GM21423 (cell line): ENCODE results near the gene DEXI.
"Not testable (repeated sequence)": the region's sequence is repeated elsewhere in the genome, so short reads cannot be mapped to it uniquely, and the experiment has no call there.

Experiments
- ATAC-seq: cut with Tn5 transposase; IDR thresholded peaks from one replicate; pipeline ENCODE4 v1.9.1; 2021; ENCODE audit warnings: mild to moderate bottlenecking, moderate library complexity; ENCODE audit not compliant: unreplicated experiment

DEXI gene

DNA sequence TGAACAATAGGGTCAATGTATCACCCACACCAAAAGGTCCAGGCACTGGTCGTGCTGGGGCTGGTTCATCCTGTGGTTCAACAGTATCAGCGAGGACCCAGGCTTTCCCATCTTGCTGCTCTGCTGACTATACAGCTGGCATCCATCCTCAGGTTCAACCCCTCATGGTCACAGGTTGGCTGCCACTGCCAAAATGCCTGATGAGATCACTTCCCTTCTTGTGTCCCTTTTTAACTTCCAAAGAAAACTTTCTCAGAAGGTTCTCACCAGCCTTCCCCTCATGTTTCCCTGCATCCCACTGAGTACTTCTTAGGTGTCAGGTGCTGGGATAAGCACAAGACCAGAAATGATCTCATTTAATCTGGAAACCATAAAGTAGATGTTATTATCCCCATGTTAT is 27.8 kb upstream of the DEXI start:
- no peak for ATAC-seq

DNA sequence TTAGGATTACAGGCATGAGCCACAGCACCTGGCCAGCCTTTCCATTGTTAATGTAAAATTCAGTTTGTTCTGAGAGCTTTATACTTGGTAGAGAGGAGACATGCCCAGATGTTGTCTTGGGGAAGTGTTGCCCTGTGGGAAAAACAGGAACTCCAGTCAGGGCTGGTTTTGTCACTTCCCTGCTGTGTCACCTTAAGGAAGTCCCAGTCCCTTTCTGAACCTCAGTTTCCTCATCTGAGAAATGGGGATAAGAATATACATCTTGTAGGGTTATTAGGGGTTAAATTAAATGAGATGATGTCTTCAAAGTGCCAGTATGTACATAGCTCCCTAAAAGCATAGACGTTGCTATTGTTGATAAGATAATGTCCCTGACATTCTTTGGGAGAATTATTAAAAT is 27.3 kb upstream of the DEXI start:
- no peak for ATAC-seq

DNA sequence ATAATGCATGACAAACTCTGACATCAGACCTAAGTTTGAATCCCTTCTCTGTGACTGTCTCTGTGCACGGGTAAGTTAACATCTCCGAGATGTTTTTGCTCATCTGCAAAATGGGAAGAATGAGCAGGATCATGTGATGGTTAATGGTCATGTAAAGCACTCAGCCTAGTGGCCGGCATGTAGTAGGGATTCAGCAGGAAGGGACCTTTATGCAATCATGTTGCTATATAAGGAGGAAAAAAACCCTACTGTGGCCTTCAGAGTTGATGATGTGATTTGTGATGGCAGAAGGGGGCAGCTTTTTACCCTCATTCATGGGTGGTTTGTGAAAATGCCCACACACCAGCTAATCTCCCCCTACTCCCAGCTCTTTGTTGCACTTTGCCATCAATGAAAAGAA is 26.2 kb upstream of the DEXI start:
- no peak for ATAC-seq

DNA sequence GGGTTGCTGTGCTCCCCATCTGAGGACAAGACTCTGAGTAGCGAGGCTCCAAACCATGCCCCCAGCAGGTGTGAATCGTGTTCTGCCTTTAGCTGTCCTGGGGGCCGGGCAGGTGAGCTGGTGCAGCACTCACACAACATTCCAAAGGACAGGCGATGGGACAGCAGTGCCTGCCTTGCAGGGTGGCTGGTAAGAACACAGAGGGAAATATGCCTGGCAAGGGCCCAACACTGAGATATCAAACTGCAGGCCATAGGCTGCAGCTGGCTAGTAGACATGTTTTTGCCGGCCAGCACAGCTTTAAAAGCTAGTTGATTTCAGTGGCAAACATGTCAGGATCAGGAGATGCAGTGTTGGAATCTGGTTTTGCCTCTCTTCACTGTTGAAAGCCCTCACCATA is 25.7 kb upstream of the DEXI start:
- no peak for ATAC-seq

DNA sequence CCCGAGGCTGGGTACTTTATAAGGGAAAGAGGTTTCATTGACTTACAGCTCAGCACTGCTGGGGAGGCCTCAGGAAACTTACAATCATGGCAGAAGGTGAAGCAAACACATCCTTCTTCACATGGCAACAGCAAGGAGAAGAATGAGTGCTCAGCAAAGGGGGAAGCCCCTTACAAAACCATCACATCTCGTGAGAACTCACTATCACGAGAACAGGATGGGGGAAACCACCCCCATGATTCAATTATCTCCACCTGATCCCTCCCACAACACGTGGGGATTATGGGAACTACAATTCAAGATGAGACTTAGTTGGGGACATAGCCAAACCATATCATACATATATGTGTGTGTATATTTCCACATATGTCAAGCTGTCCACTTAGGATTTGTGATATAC is 24.3 kb upstream of the DEXI start:
- not testable (repeated sequence) for ATAC-seq

DNA sequence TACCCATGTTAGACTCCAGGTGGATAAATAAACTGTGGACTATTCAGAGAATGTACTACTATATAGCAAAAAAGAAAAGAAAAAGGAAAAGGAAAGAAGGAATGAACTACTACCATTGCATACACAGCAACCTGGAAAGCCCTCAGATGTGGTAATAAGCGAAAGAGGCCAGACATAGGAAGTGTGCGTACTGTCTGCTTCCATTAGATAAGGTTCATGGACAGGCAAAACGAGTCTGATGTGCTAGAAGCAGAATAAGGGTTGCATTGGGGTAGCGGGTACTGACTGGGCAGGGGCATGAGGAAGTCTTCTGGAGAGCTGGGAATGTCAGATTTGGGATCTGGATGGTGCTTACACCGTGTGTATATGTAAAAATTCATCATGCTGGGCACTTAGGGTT is 23.9 kb upstream of the DEXI start:
- ATAC-seq, result no peak

DNA sequence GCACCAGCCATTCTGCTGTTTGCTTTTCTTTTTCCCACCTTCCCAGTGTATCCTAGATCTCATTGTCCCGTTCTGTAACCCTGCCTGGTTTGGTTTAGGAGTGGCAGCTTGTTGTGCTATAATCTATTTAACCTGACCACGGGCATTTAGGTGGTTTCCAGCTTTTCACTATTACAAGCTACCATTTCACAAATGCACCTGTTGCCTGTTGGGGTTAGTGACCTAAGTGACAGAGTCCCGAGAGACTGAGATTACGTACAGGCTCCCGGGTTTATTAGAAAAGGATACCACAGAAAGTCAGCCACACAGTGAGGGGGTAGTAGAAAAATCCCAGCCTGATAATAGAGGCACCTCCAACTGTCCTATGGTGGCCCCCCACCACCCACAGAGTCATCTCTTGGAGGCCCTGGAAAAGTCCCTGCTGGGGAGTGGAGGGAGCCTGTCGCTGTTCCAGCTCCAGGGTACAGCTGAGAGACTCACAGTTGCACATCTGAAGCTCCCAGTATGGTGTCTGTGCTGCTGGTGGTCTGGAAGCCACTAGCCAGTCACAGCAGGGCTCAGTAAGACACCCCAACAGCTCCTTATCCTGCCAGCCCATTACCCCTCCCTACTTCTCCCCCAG is 23.3 kb upstream of the DEXI start:
- peak; percentile 50 for ATAC-seq

DNA sequence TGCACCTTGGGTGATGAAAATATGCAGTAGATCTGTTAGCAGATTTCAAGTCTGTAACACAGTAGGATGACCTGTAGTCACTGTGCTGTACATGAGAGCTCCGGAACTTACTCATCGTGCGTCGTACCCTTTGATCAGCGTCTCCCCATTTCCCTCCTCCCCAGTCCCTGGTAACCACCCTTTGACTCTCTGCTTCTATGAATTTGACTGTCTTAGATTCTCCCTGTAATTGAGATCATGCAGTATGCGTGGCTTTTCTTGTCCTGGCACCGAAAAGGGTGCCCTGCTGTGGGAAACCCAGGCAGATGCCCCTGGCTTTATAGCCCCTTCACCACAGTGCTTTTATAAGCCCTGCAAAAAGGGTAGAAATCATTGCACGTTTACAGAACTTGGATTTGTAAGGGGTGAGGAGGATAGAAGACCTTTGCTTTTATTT is 22.6 kb upstream of the DEXI start:
- peak; percentile 42 for ATAC-seq

DNA sequence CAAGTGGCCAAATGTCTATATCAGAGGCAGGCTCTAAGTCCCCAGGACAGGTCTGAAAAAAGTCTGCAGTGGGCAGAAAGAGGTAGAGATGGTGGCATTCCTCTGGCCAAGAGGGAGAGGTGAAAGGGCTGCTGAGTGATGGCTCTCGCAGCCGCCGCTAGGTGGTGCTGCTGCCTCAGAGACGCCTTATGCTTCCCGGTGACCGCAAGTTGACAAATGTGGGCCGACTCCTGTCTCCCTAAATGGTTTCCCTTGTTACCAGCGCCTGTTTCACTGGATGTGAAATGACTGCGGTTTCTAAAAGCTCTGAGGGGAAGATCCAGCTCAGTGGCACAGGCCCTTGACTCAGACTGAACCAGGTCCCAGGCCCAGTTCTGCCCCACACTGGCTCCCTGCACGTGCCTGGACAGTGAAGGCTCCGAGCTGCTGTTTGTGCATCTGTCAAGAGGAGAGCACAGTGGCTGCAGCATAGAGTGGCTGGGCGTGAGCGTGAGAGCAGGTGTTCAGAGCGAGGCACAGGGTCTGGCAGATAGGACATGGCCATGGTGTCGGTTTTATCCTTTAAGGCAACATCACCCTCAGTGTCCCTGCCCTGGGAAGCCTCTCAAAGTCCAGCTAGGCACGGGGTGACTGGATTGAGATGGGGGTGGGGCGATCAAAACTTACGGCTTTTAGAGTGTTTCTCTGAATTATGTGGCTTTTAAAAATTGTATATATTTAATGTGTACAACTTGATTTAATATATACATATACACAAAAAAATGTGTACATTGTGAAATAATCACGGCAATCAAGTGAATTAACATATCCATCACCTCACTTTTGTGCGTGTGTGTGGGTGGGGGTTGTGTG is 22.0 kb upstream of the DEXI start:
- peak; percentile 30 for ATAC-seq

DNA sequence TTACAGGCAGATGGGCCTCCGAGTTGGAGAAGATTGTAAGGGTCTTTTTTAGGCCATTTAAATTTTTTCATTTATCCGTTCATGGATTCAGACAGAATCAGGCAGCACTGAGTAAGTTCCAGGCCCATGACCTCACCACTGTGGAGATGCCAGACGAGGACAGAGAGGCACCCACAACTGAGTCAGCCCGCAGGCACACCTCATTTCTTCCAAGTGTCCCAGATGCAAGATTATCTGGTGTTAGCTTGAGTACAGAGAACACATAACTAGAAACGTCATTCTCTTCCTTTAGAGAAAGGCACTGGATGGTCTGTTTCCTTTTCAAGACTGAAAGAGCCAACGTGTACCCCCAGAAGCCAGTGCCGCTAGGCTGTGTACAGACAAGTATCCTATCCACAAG is 19.0 kb upstream of the DEXI start:
- ATAC-seq, result no peak

DNA sequence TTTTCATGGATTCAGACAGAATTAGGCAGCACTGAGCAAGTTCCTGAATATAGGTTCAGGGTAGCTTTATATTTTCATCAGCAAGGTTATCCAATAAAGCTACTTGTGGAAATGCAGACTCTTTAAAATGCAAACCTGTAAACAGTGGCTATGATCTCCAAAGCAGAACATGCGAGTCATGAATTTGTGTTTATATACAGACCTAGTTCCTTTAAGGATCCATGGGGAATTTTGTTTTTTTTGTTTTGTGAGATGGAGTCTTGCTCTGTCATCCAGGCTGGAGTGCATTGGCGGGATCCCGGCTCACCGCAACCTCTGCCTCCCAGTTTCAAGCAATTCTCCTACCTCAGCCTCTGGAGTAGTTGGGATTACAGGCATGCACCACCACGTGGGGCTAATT is 16.9 kb upstream of the DEXI start:
- no peak for ATAC-seq

DNA sequence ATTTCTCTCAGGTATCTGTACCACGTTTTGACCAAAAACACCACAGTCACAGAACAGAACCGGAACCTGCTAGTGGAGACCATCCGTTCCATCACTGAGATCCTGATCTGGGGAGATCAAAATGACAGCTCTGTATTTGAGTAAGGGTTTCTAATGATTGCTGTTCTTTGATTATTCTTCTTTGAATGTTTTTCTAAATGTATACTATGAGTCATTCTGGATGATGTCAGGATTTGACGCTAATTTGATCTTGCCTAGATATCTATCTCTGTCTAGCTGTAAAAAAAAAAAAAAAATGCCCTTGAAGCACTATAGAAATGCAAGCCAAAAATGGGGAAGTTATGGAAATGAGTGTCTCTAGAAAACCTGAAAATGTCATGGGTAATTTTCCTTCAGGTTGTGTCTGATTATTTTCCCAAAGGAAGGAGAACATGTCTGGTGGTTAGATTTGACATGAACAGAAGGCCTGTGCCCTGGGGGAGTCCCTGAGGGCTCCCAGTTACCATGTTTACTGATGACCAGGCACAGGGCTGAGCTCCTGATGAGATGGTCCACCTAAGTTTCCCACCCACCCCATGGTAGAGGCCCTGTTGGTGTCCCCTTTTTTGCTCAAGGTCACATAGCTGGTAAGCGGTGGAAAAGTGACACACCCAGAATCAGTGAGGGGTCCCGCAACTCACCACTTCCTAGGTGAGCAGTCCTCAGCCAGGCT is 15.7 kb upstream of the DEXI start:
- no peak for ATAC-seq

DNA sequence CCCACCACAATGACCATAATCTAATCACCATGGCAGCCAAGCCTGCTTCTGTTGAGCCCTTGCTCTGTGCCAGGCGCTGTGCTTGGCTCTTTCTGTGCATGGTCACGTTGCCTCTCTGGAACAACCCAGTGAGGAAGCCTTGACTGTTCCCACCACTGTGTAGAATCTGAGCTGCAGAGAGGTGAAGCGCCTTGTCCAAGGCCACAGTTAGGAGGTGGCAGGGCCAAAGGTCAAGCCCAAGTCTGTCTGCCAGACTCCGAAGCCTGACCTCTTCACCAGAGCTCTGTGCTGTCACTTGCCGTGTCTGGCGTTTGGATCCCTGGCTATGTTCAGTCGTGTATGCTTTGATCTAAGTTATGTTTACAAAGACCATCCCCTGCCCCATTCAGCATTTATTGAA is 12.6 kb upstream of the DEXI start:
- no peak for ATAC-seq

DNA sequence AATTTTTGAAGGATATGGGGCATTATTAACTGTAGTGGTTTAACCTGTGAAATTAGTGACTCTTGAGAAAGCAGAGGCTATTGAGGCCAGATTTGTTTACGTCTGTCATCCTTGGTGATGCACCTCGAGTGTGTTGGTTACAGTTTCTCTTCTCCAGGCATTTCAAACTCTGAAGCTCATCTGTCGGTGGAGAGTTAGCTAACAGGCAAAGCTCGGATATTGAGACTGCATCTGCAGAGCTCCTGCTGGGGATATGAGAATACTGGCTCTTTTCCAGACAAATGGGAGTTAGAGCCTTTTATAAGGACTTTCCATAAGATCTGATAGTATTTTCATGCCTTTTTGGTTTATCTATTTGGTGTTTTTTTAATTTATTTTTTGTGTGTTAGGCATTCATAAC is 8.8 kb upstream of the DEXI start:
- no peak for ATAC-seq

DNA sequence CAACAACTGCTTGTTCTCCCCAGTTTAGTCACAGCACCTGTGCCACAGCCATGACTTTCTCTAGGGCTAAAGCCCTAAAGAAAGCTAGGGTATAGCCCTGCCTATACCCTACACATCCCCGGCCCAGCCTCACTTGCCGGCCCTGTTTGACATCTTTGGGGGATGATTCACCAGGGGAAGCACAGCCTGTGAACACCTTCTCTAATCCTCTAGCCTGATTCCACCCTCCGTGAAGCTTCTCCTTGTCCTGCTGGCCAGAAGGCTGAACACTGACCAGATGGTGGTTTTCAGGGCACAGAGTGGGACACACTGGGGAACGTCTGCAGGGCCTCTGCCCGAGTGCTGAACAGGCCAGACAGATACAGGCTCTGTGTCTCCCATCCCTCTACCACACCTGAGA is 8.1 kb upstream of the DEXI start:
- ATAC-seq, result no peak

DNA sequence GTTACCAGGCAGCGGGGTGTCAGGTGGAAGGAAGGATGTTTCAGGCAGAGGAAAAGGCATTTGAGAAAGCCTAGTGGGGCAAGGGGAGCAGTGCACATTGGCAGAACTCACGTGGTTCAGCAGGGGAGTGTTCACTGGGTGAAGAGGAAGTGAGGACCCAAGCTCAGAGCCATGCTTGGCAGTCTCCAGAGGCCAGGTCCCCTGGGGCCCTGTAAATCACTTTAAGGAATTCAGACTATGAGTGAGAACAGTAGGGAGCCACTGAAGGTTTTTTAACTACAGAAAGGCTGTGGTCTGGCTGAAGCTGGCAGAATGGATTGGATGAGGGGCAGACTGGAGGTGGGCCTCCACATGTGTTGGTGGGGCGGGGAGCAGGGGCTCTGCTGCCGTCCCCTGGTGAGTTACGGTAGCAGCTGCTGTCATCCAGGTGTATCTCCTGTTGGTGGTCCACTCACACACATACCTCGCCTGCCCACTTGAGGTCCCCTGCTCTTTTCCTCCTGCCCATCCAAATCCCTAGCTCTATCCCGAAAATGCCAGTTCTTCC is 7.2 kb upstream of the DEXI start:
- peak; percentile 79 for ATAC-seq

DNA sequence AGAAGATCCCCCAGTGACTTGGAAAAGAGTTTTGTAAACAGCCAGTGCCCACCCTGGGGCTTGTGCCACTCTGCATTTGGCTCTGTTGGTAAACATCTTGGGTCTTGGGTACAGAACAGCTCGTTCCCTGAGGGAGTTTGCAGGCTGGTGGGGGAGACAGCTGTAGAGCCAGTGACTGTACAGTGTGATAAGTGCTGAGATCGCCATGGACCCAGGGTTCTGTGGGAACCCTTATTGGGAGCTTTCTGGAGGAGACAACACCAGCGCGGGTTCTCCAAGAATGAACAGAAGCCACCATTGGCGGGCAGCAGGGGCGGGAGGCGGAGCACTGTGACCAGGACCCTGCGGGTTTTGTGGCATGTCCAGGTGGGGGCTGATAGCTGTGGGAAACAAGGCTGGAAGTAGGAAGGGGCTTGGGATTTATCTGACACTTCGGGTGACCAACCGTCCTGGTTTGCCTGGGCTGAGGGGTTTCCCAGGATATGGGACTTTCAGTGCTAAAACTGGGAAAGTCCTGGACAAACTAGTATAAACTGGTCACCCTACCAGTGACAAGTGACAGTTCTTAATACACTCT is 5.0 kb upstream of the DEXI start:
- no peak for ATAC-seq

DNA sequence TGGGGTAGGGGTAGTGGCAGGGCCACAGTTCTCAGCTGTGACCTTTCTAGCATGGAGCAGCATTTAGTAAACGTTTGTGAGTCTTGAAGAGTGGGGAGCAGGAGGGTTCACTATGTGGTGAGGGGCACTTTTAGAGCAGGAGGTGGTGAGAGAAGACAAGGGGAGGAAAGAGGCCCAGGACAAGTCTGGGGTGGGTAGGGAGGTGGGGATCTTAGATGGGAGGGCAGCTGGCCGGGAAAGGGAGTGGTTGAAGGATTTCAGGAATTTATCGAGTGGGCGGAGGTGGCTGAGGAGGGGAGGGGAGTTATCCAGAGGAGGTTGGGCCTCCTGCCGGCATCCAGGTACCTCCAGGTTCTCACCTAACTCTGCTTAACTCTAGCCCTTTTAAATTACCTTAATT is 4.0 kb upstream of the DEXI start:
- ATAC-seq, result no peak

DNA sequence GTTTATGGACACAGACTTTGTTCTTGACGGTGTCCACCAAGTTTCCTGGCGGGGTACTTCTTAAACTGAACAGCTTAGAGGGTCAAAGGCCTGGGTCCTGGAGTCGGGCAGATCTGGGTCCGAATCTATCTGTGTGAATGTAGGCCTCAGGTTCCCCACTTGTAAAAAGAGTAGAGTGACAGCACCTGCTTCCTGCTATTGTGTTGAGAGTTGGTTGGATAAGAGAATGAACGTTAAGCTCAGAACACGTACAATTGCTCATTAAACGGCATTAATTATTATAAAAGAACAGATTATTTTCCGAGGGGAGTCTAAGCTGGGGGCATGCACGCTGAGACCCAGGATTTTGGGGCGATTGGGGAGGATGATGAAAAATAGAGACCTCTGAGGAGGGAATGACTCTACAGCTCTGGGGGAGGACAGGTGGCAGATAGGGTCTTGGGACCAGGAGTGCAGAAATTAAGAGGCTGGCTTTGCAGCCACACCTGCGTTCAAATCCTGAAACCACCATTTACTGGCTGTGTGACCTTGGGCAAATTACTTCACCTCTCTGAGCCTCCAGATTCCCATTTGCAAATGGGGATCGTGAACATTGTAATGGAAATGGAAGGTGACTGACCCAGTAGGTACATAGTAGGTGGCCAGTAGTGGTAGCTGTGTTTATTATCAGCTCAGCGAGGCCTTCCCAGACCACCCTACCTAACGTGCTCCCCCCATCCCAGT is 3.0 kb upstream of the DEXI start:
- ATAC-seq, result no peak

DNA sequence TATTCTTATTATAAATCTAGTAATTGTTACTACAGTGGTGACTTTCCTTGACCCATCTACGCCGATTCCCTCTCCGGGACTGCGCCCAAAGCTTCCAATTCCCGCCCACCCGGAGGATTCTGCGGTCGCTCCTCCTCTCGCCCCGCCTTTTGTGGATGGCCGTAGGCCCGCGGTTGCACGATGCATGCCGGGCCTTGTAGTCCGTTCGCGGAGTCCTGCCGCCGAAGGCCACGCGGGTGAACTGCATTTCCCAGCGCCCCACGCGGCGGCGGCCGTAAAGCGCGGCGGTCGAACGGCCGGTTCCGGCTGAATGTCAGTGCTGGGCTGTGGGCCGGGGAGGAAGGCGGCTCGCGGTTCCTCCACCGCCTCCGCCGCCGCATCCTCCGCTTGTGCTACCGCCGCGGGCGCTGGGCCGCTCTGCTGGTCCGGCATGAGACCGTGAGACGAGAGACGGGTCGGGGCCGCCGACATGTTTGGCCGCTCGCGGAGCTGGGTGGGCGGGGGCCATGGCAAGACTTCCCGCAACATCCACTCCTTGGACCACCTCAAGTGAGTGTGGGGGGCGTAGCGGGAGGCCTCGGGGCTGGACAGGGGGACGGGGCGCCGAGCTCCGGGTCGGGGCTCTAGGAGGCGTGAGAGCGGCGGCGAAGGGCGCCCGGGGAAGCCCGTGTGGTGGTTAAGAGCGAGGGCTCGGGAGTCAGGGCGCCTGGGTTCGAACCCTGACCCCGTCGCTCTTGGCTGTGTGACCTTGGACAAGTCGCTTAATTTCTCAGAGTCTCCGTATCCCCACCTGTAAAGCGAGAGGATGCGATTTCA is 2.2 kb upstream of the DEXI start, which contains the start of gene CLEC16A:
Gene CLEC16A, plus strand, starts transcription at position 316 of the 816 bp plus-strand sequence. Its CDS starts 154 bp downstream, at position 470.
- ATAC-seq, result peak; percentile 64
